Measurements from ENCODE around the gene IRF3.

Gene IRF3

GRCh38 chr19:49651029-49651819 lies 14.4 kb downstream of the IRF3 start:
- no peak for TF ChIP-seq EZH2 (IDR thresholded peaks at IDR 0.05; ENCODE audit: borderline replicate concordance, low read length)
- TF ChIP-seq CTCF (IDR thresholded peaks at IDR 0.05; ENCODE audit: low read length): no peak
- no peaks in the 10 kb centered on the region for H3K27me3 ChIP-seq (ENCODE audit: insufficient read depth, low read length)
- no peak overlapping the region for H2AFZ ChIP-seq (ENCODE audit: low read length)
- no peak overlapping the region for H3K27ac ChIP-seq (ENCODE audit: low read depth, low read length, poor library complexity, severe bottlenecking)
- H3K9me2 ChIP-seq (ENCODE audit: low read depth, low read length): no peaks in the 10 kb centered on the region
- peaks cover 73% of the 10 kb centered on the region for H3K36me3 ChIP-seq (ENCODE audit: insufficient read depth, low read length)
- no peaks in the 10 kb centered on the region for H3F3A ChIP-seq (ENCODE audit: insufficient read depth, low read length)
- H3K79me2 ChIP-seq (ENCODE audit: insufficient read depth, low read length): no peaks in the 10 kb centered on the region
- H3K4me1 ChIP-seq (ENCODE audit: insufficient read depth, low read length, severe bottlenecking): no peaks in the 10 kb centered on the region
- no peak overlapping the region for H3K9ac ChIP-seq (ENCODE audit: low read length)
- no peaks in the 10 kb centered on the region for H3K9me3 ChIP-seq (ENCODE audit: low read length)
- no peak overlapping the region for H3K4me3 ChIP-seq (ENCODE audit: low read depth, low read length, poor library complexity, severe bottlenecking)
- H4K20me1 ChIP-seq (ENCODE audit: insufficient read depth, low read length): no peaks in the 10 kb centered on the region
- no peak overlapping the region for H3K4me2 ChIP-seq (ENCODE audit: low read length)

- H4K20me1 ChIP-seq (ENCODE audit: insufficient read depth, low read length): no peaks in the 10 kb centered on the region
- no peak overlapping the region for H3K9ac ChIP-seq (ENCODE audit: low read length)
- H3K4me3 ChIP-seq (ENCODE audit: low read depth, low read length, poor library complexity, severe bottlenecking): no peak overlapping the region
- H3K4me2 ChIP-seq (ENCODE audit: low read length): no peak overlapping the region
- H3K79me2 ChIP-seq (ENCODE audit: insufficient read depth, low read length): peaks cover 25% of the 10 kb centered on the region
- TF ChIP-seq EZH2 (IDR thresholded peaks at IDR 0.05; ENCODE audit: borderline replicate concordance, low read length): no peak
- no peak for TF ChIP-seq CTCF (IDR thresholded peaks at IDR 0.05; ENCODE audit: low read length)
- H3K9me2 ChIP-seq (ENCODE audit: low read depth, low read length): no peaks in the 10 kb centered on the region
- H3K9me3 ChIP-seq (ENCODE audit: low read length): no peaks in the 10 kb centered on the region
- no peak overlapping the region for H2AFZ ChIP-seq (ENCODE audit: low read length)
- H3K4me1 ChIP-seq (ENCODE audit: insufficient read depth, low read length, severe bottlenecking): peaks cover 18% of the 10 kb centered on the region
- no peak overlapping the region for H3K27ac ChIP-seq (ENCODE audit: low read depth, low read length, poor library complexity, severe bottlenecking)
- H3K36me3 ChIP-seq (ENCODE audit: insufficient read depth, low read length): peaks cover 51% of the 10 kb centered on the region
- H3F3A ChIP-seq (ENCODE audit: insufficient read depth, low read length): no peaks in the 10 kb centered on the region
- no peaks in the 10 kb centered on the region for H3K27me3 ChIP-seq (ENCODE audit: insufficient read depth, low read length)
These were observed 19.1 kb downstream of the IRF3 start for GRCh38 chr19:49646586-49646985.

GRCh38 chr19:49645995-49646394 lies 19.7 kb downstream of the IRF3 start:
- H4K20me1 ChIP-seq (ENCODE audit: insufficient read depth, low read length): no peaks in the 10 kb centered on the region
- peaks cover 25% of the 10 kb centered on the region for H3K79me2 ChIP-seq (ENCODE audit: insufficient read depth, low read length)
- H3K4me2 ChIP-seq (ENCODE audit: low read length): no peak overlapping the region
- TF ChIP-seq EZH2 (IDR thresholded peaks at IDR 0.05; ENCODE audit: borderline replicate concordance, low read length) (no peak), CTCF (IDR thresholded peaks at IDR 0.05; ENCODE audit: low read length) (no peak)
- no peak overlapping the region for H2AFZ ChIP-seq (ENCODE audit: low read length)
- H3K4me1 ChIP-seq (ENCODE audit: insufficient read depth, low read length, severe bottlenecking): peaks cover 18% of the 10 kb centered on the region
- H3K4me3 ChIP-seq (ENCODE audit: low read depth, low read length, poor library complexity, severe bottlenecking): no peak overlapping the region
- H3K27ac ChIP-seq (ENCODE audit: low read depth, low read length, poor library complexity, severe bottlenecking): no peak overlapping the region
- H3K9me3 ChIP-seq (ENCODE audit: low read length): no peaks in the 10 kb centered on the region
- H3F3A ChIP-seq (ENCODE audit: insufficient read depth, low read length): no peaks in the 10 kb centered on the region
- H3K36me3 ChIP-seq (ENCODE audit: insufficient read depth, low read length): peaks cover 45% of the 10 kb centered on the region
- H3K27me3 ChIP-seq (ENCODE audit: insufficient read depth, low read length): no peaks in the 10 kb centered on the region
- H3K9me2 ChIP-seq (ENCODE audit: low read depth, low read length): no peaks in the 10 kb centered on the region
- H3K9ac ChIP-seq (ENCODE audit: low read length): no peak overlapping the region

Measured in OCI-LY1 (cell line).